Measurements from ENCODE around the gene REPIN1.

The REPIN1 gene

GRCh38 chr7:150398108-150398964, 29.7 kb downstream of the REPIN1 start:
- DNase-seq, result no peak

- DNase-seq, result no peak
These were observed 30.3 kb downstream of the REPIN1 start for GRCh38 chr7:150398965-150399320.

GRCh38 chr7:150399421-150400007, 30.9 kb downstream of the REPIN1 start:
- no peak for DNase-seq

- DNase-seq, result no peak
These were observed 31.6 kb downstream of the REPIN1 start for GRCh38 chr7:150400008-150400787.

- no peak for DNase-seq
These were observed 32.3 kb downstream of the REPIN1 start for GRCh38 chr7:150400788-150401423.

GRCh38 chr7:150401424-150401790, 32.8 kb downstream of the REPIN1 start:
- no peak for DNase-seq

- no peak for DNase-seq
These were observed 33.4 kb downstream of the REPIN1 start for GRCh38 chr7:150401861-150402631.

GRCh38 chr7:150402671-150403321, 34.2 kb downstream of the REPIN1 start:
- no peak for DNase-seq

- no peak for DNase-seq
These were observed 35.0 kb downstream of the REPIN1 start for GRCh38 chr7:150403376-150404171.

GRCh38 chr7:150404172-150404804, 35.7 kb downstream of the REPIN1 start:
- no peak for DNase-seq

GRCh38 chr7:150404805-150405583, 36.4 kb downstream of the REPIN1 start:
- peak; percentile 82 for DNase-seq

- DNase-seq, result peak; percentile 27
These were observed 37.1 kb downstream of the REPIN1 start for GRCh38 chr7:150405584-150406311.

GRCh38 chr7:150406312-150406566, 37.6 kb downstream of the REPIN1 start:
- no peak for DNase-seq

GRCh38 chr7:150406567-150407421, 38.2 kb downstream of the REPIN1 start:
- DNase-seq, result peak; percentile 54

GRCh38 chr7:150407588-150408392, 39.2 kb downstream of the REPIN1 start:
- DNase-seq, result no peak

- no peak for DNase-seq
These were observed 40.0 kb downstream of the REPIN1 start for GRCh38 chr7:150408393-150409299.

All from inflammatory macrophage treated with lipopolysaccharide for 4 hours (primary cell).